Suprapubic skin (tissue), 4 donors: ENCODE results near the gene CSH2. TPM values are rescaled to one million over a fixed set of nuclear protein-coding genes. Genes with fewer than 3 reads are reported as not detected.
"Not testable (repeated sequence)": the region's sequence is repeated elsewhere in the genome, so short reads cannot be mapped to it uniquely, and the experiment has no call there.

Source experiments
- DNase-seq, 2 donors: peaks; one replicate each; pipeline ENCODE4 v3.0.0-alpha.2; 2019; ENCODE audit warnings: low spot score in 2 of 2
- H3K27ac ChIP-seq: fragments of 200-600 bp; sonication (generic); one replicate; pipeline ENCODE4 v1.5.1; 2019
- H3K27me3 ChIP-seq: fragments of 200-600 bp; sonication (generic); one replicate; pipeline ENCODE4 v1.5.1; 2019
- H3K36me3 ChIP-seq: fragments of 200-600 bp; sonication (generic); one replicate; pipeline ENCODE4 v1.5.1; 2019
- H3K4me1 ChIP-seq: fragments of 200-600 bp; sonication (generic); one replicate; pipeline ENCODE4 v1.5.1; 2019
- H3K4me3 ChIP-seq: fragments of 200-600 bp; sonication (generic); one replicate; pipeline ENCODE4 v1.5.1; 2019; ENCODE audit warnings: mild to moderate bottlenecking
- H3K9me3 ChIP-seq: fragments of 200-600 bp; sonication (generic); one replicate; pipeline ENCODE4 v1.5.1; 2019
- CTCF ChIP-seq, 2 donors: fragments of 200-600 bp in 1 of 2; fragments of 450-650 bp in 1 of 2; sonication (generic) in 1 of 2; IDR thresholded peaks; one replicate each; pipeline ENCODE4 v1.5.1; 2016 to 2019; ENCODE audit warnings: antibody characterized with exemption in 2 of 2, mild to moderate bottlenecking in 1 of 2, moderate library complexity in 1 of 2
- EP300 ChIP-seq: sonication (generic); formaldehyde crosslinking; IDR thresholded peaks from one replicate; pipeline ENCODE4 v1.6.1; 2017; ENCODE audit warnings: antibody characterized with exemption
- POLR2A ChIP-seq, 2 donors: fragments of 450-650 bp; IDR thresholded peaks; one replicate each; pipeline ENCODE4 v1.6.1; 2017; ENCODE audit warnings: antibody characterized with exemption in 2 of 2, mild to moderate bottlenecking in 2 of 2, moderate library complexity in 2 of 2
- POLR2AphosphoS5 ChIP-seq, 3 donors: sonication (generic); formaldehyde crosslinking; IDR thresholded peaks; one replicate each; pipeline ENCODE4 v1.6.1; 2017; ENCODE audit warnings: antibody characterized with exemption in 3 of 3
- WGBS: methylation state at CpG from one replicate; pipeline ENCODE4 v1.1.5; 2018; 5-methylcytosine and 5-hydroxymethylcytosine counted together
- total RNA-seq, 4 donors: library from RNA; depleted of rRNA; stranded (reverse); fragments of >200 nt; gene quantifications; one replicate each; pipeline ENCODE4 v1.1.0, GENCODE V29; 2016

CSH2 gene
- total RNA-seq, 4 donors from 2014 or later: not detected

- H3K4me3 ChIP-seq: no peak within 1 kb of the TSS
- H3K36me3 ChIP-seq: no peaks in the 10 kb centered on the region
- WGBS: 40% methylated on average over 13 of the region's 15 CpGs
- H3K27me3 ChIP-seq: no peaks in the 10 kb centered on the region
- TF ChIP-seq POLR2AphosphoS5 (IDR thresholded peaks at IDR 0.05) (no peak), CTCF (IDR thresholded peaks at IDR 0.05) (peak; percentile 13 to 78), EP300 (no peak)
- H3K9me3 ChIP-seq: no peaks in the 10 kb centered on the region
- DNase-seq: no peak
- H3K4me1 ChIP-seq: no peaks in the 10 kb centered on the region
- no peak within 1 kb of the TSS for H3K27ac ChIP-seq
These were observed 8.6 kb upstream of the CSH2 start, which contains the start of gene GH2 for GRCh38 chr17:63881935-63882601. Gene GH2 (minus strand): TSS chr17:63881944. CDS start chr17:63881801, 143 bp downstream.

GRCh38 chr17:63881337-63881736 lies 7.9 kb upstream of the CSH2 start:
- not testable (repeated sequence) for H3K27me3 ChIP-seq, H3K27ac ChIP-seq, H3K36me3 ChIP-seq, H3K4me3 ChIP-seq, H3K4me1 ChIP-seq, DNase-seq, H3K9me3 ChIP-seq
- WGBS: 73% methylated on average over 11 of the region's 11 CpGs

DNA sequence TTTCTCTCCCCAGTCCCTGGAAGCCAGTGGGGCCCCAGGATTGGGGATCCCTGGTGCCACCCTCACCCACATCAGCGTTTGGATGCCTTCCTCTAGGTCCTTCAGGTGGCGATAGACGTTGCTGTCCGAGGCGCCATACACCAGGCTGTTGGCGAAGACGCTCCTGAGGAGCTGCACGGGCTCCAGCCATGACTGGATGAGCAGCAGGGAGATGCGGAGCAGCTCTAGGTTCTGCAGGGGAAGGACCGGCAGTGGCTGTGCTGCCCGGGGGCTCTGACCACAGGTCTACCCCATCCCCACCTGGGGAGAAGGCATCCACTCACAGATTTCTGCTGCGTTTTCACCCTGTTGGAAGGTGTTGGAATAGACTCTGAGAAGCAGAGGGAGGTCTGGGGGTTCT lies 7.2 kb upstream of the CSH2 start:
- no peak overlapping the region for H3K4me3 ChIP-seq
- no peak for DNase-seq
- no peak overlapping the region for H3K27ac ChIP-seq
- no peak for TF ChIP-seq POLR2AphosphoS5 (IDR thresholded peaks at IDR 0.05)
- TF ChIP-seq EP300: no peak
- TF ChIP-seq CTCF (IDR thresholded peaks at IDR 0.05): no peak
- no peak for TF ChIP-seq POLR2A (IDR thresholded peaks at IDR 0.05)
- no peaks in the 10 kb centered on the region for H3K4me1 ChIP-seq
- H3K27me3 ChIP-seq: no peaks in the 10 kb centered on the region
- no peaks in the 10 kb centered on the region for H3K9me3 ChIP-seq
- no CpG with 5 or more reads among the region's 12 CpGs for WGBS
- H3K36me3 ChIP-seq: no peaks in the 10 kb centered on the region

DNA sequence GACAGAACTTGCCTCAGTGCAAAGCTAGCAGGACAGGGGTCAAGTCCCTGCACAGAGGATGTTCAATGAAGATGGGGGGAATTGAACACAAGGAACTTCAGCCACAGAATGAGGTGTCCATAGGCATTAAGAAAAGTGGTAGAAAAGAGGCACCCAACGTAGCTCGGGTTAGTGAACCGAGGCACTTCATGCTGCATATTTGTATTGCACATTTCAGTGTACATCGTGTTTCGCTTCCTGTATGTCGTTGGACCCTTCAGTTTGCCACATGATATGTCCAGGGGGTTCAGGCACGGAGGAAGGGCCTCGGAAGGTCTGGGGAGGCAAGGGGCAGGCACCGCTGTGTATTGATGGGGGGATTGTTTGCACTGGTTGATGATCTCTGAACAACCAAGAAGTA lies 4.9 kb upstream of the CSH2 start:
- not testable (repeated sequence) for H3K4me1 ChIP-seq, H3K9me3 ChIP-seq, DNase-seq, H3K4me3 ChIP-seq, H3K27ac ChIP-seq, H3K36me3 ChIP-seq, H3K27me3 ChIP-seq
- 92% methylated on average over 9 of the region's 9 CpGs for WGBS

DNA sequence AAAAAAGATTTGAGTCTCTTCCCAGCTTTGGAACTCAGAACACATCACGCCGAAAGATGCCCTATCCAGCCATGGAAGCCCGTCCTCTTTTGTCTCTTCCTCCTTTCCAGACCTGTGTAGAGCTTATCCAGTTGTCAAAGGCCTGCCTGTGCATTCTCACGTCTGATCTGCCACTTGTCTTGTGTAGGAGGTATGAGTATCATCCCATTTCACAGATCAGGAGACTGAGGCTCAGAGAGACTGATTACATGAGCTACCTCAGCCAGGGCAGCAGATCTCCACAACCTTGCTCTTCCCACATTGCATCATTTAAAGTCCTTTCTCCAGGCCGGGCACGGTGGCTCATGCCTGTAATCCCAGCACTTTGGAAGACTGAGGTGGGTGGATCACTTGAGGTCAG lies 1.2 kb upstream of the CSH2 start:
- not testable (repeated sequence) for H3K27me3 ChIP-seq, DNase-seq, H3K36me3 ChIP-seq, H3K9me3 ChIP-seq, H3K27ac ChIP-seq, H3K4me3 ChIP-seq, H3K4me1 ChIP-seq
- 87% methylated on average over 6 of the region's 6 CpGs for WGBS

GRCh38 chr17:63874061-63874626 lies 667 bp upstream of the CSH2 start:
- H3K27ac ChIP-seq, H3K27me3 ChIP-seq, H3K36me3 ChIP-seq, H3K9me3 ChIP-seq, DNase-seq, H3K4me3 ChIP-seq, H3K4me1 ChIP-seq: not testable (repeated sequence)
- 81% methylated on average over 4 of the region's 8 CpGs for WGBS

- not testable (repeated sequence) for DNase-seq, H3K9me3 ChIP-seq, H3K27ac ChIP-seq, H3K4me3 ChIP-seq, H3K4me1 ChIP-seq, H3K36me3 ChIP-seq, H3K27me3 ChIP-seq
- 96% methylated on average over 13 of the region's 15 CpGs for WGBS
These were observed 1.7 kb downstream of the CSH2 start for GRCh38 chr17:63871646-63872365.

DNA sequence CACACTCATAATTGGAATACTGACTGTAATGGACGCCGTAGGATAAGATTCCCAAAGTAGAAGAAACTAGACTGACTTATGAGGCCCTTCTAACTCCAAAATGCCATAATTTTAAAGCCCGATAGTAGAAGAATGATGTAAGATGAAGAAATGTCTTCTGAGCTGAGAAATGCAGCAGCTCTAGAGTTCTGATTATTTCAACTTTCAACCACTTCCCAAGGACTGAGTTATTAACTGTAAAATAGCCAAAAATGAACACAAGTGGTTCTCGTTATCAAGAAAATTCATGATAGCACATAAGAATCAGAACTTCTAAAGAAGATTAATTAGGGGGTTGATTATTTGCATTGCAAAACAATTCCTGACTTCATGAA lies 3.2 kb downstream of the CSH2 start:
- not testable (repeated sequence) for H3K36me3 ChIP-seq, H3K27ac ChIP-seq, H3K27me3 ChIP-seq, H3K9me3 ChIP-seq, H3K4me1 ChIP-seq, DNase-seq, H3K4me3 ChIP-seq
- WGBS: 77% methylated on average over 4 of the region's 4 CpGs

DNA sequence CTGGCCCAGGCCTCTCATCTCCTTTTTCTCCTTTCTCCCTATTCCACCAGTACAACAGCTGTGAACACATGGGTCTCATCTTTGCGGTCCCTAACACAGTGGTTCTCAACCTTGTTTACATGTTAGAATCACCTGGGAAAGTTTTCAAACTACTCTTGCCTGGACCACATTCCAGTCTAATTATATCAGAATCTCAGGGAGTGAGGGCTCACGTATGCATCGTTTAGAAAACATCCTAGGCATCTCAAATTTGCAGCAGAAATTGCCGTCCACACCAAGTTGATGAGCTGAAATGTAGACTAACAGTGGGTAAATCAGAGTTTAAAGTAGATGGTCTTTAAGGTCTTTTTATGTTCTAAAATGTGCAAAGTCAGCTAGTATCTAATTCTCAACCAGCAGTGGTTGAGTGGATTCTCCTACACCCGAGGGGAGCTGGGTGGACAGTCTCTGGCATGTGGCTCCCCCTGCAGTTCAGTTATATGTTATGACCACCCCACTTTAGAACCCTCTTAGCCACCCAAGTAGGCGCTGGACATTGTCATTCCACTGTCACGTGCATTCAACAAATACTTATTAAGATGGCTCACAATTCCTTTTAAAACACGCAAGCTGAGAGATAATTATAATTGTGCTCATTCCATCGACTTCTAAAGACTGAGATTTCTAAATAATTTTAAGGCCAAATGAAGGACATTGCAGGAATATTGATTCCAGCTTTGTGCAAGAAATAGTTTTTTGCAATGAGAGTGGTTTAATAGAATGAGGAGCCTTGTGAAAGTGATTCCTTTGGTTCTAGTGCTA lies 3.8 kb downstream of the CSH2 start:
- not testable (repeated sequence) for DNase-seq, H3K4me3 ChIP-seq, H3K9me3 ChIP-seq, H3K4me1 ChIP-seq, H3K27me3 ChIP-seq, H3K27ac ChIP-seq, H3K36me3 ChIP-seq
- 53% methylated on average over 9 of the region's 9 CpGs for WGBS

DNA sequence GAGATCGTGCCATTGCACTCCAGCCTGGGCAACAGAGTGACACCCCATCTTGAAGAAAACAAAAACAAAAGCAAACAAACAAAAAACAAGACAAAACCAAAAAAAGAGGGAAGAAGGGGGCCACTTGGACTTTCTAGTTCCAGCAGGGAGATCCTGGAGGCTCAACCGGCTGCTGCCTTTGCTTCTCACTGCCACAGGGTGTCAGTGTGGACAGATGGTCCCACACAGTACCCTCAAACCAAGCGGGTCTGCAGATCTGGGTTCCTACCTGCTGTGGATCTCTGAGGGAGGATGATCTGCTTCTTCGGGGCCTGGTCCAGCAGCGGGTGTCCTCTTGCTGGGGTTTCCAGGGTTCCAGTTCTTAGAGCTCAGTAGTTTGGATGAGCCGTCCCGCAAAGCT lies 6.9 kb downstream of the CSH2 start:
- H3K27ac ChIP-seq, H3K36me3 ChIP-seq, DNase-seq, H3K27me3 ChIP-seq, H3K4me1 ChIP-seq, H3K4me3 ChIP-seq, H3K9me3 ChIP-seq: not testable (repeated sequence)
- WGBS: 82% methylated on average over 7 of the region's 7 CpGs
